Spleen (tissue), 7 donors: Measurements from ENCODE around the gene SBSN.

Source experiments
- POLR2A ChIP-seq, 3 donors: fragments of 450-650 bp; IDR thresholded peaks; one replicate each; pipeline ENCODE4 v1.5.1; 2017; ENCODE audit warnings: antibody characterized with exemption in 3 of 3, mild to moderate bottlenecking in 1 of 3
- TF ChIP-seq, protein P1 (sequence below), 11 experiments: fragments of 200-600 bp in 7 of 11; fragments of 450-650 bp in 4 of 11; sonication (generic) in 4 of 11; IDR thresholded peaks in 8 of 11; conservative IDR thresholded peaks in 3 of 11; 1 replicate in 7 of 11; 2 replicates in 4 of 11; pipeline versions ENCODE4 v1.4.0 to v1.8.0; 2016 to 2021; ENCODE audit warnings: antibody characterized with exemption in 11 of 11, inconsistent platforms in 4 of 11, mild to moderate bottlenecking in 1 of 11
- donor health status: DM: no; HTN: no; CAD: no; lungs with moderate emphysema.
- donor health status: DM: no; HTN: no; CAD: no.
- donor health status: DM: no; HTN: no; CAD: no.

DNA sequence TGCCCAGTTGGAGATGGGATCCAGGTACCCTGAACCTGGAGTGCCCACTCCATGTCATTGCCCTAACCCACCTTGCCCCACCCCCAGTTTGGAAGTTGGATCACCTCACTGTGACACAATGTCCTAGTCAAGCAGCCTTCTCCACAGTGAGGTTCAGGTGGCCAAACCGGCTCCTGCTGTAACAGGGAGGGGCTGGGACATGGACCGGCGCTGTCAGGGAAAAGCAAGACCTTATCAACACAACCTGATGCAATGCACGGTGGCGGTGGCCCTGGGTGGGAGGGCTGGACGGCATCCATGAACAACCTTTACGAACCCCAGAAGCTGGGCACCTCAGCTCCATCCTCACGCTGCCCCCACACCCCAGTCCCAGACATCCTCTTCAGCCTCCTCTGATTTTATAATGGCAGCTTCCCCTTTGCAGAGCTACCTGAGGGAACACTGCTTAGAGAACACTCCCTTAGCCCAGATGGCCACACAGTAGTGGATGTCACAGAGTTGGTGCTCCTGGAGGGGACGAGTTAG lies 36.2 kb downstream of the SBSN start:
- TF ChIP-seq, protein P1, sequence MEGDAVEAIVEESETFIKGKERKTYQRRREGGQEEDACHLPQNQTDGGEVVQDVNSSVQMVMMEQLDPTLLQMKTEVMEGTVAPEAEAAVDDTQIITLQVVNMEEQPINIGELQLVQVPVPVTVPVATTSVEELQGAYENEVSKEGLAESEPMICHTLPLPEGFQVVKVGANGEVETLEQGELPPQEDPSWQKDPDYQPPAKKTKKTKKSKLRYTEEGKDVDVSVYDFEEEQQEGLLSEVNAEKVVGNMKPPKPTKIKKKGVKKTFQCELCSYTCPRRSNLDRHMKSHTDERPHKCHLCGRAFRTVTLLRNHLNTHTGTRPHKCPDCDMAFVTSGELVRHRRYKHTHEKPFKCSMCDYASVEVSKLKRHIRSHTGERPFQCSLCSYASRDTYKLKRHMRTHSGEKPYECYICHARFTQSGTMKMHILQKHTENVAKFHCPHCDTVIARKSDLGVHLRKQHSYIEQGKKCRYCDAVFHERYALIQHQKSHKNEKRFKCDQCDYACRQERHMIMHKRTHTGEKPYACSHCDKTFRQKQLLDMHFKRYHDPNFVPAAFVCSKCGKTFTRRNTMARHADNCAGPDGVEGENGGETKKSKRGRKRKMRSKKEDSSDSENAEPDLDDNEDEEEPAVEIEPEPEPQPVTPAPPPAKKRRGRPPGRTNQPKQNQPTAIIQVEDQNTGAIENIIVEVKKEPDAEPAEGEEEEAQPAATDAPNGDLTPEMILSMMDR (IDR thresholded peaks at IDR 0.05 in 8 of 11, conservative IDR thresholded peaks at IDR 0.05 in 3 of 11): no peak
- TF ChIP-seq POLR2A (IDR thresholded peaks at IDR 0.05): no peak
